Prostate gland (tissue), 2 donors: ENCODE results near the gene OLFML2B.

ENCODE experiments used
- POLR2A ChIP-seq: fragments of 450-650 bp; IDR thresholded peaks from one replicate; pipeline ENCODE4 v1.6.1; 2016; ENCODE audit warnings: antibody characterized with exemption, mild to moderate bottlenecking
- TF ChIP-seq, protein P1 (sequence below), 4 experiments: fragments of 200-600 bp in 2 of 4; fragments of 450-650 bp in 2 of 4; sonication (generic) in 2 of 4; IDR thresholded peaks; 1 replicate in 3 of 4; 2 replicates in 1 of 4; pipeline ENCODE4 v1.5.1; 2016 to 2019; ENCODE audit warnings: antibody characterized with exemption in 4 of 4, mild to moderate bottlenecking in 2 of 4, moderate library complexity in 2 of 4

DNA sequence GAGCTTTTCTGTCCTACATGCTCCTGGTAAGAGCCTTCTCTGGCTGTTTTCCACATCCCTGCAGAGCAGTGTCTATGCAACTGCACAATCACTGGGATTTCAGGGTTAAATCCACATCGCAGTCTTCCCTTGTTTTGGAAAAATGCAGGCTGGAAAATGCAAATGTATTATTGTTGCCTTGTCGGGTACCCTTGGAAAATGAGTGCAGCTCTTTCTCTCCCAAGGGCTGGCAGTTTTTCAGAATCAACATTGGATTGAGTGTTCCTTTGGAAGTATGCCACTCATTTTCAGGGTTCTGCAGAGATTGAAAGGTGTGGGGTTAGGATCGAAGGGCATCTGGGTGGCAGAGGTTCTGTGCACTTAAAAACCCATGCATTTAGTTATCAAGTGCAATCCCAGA lies 49.1 kb upstream of the OLFML2B start:
- no peak for TF ChIP-seq POLR2A
- TF ChIP-seq, protein P1, sequence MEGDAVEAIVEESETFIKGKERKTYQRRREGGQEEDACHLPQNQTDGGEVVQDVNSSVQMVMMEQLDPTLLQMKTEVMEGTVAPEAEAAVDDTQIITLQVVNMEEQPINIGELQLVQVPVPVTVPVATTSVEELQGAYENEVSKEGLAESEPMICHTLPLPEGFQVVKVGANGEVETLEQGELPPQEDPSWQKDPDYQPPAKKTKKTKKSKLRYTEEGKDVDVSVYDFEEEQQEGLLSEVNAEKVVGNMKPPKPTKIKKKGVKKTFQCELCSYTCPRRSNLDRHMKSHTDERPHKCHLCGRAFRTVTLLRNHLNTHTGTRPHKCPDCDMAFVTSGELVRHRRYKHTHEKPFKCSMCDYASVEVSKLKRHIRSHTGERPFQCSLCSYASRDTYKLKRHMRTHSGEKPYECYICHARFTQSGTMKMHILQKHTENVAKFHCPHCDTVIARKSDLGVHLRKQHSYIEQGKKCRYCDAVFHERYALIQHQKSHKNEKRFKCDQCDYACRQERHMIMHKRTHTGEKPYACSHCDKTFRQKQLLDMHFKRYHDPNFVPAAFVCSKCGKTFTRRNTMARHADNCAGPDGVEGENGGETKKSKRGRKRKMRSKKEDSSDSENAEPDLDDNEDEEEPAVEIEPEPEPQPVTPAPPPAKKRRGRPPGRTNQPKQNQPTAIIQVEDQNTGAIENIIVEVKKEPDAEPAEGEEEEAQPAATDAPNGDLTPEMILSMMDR (IDR thresholded peaks at IDR 0.05): no peak
